IPS DF 4.7 (cell line): Measurements from ENCODE around the gene KIAA1958.

Experiments
- DNase-seq: peaks from one replicate; pipeline ENCODE4 v3.0.0-alpha.2; 2013; ENCODE audit warnings: low spot score; ENCODE audit errors: extremely low read depth

KIAA1958 gene

DNA sequence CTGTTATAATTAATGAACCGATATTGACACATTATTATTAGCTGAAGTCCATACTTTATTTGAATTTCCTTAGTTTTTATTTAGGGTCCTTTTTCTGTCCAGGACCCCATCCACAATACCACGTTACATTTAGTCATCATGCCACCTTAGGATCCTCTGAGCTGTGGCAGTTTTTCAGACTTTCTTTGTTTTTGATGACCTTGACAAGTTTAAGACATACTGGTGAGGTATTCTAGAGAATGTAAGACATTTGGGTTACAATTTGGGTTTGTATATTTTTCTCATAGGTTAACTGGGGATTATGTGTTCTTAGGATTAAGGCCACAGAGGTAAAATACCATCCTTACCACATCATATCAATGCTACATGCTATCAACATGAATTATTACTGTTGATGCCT lies 42.7 kb downstream of the KIAA1958 start:
- no peak for DNase-seq

DNA sequence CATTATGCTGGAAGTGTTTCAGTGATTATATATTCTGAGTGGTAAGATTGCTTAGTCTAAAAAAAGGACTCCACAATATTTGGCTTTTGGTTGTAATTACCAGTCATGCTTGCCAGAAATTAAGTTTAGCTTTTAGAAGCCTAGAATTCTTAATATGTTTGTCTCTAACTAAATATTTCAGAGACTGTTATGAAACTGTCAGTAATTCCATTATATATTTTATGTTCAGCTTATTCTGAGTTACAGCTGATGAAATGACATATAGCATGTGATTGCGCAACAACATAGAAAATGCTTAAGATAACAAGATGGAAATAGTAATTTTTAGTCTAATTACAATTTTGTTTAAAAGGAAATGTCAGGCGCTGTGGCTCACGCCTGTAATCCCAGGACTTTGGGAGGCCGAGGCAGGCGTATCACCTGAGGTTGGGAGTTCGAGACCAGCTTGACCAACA lies 44.2 kb downstream of the KIAA1958 start:
- DNase-seq = no peak

DNA sequence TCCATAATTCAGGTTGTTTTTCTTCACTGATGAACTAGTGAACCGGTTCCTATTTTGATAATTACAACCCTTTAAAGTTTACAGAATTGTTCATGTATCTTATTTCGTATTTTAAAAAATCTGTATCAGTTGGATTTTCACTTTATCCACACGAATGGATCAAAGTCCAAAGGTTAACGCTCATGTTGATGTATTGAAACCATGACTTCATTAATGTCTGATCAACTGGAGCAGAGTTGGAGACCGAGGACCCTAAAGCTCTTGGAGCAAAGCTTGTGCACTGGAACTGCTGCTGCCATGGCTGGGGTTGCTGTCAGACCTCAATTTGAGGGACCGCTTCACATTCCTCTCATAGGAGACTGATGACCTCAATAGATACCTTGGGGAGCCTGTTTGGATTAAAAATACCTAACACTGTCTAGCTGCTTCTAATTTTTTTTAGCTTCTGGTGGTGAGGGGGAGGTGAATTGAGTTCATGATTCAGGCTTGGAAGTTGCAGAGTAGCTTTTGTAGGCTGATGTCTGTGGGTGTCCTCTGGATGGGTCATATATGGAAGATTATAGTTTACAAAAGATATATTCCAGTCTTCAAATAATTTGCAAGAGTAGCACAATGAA lies 45.1 kb downstream of the KIAA1958 start:
- DNase-seq = no peak

DNA sequence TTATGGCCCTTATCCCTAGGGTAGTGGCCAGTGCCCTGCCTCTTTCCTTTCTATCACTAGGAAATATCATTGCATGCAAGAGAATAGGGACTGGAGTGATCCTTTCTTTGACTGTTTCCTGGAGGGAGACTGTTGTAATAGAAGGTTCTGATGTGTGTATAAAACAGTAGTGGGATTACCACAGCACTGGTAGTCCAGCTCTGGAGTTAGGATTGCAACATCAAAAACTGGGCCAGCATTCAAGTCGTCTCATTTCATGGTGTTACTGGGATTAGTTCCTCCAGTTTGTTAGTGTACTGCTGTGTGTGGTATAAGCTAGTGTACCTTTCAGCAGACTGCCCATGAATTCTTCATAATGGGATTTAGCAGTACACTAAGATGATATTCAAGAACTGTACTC lies 45.8 kb downstream of the KIAA1958 start:
- DNase-seq = no peak

DNA sequence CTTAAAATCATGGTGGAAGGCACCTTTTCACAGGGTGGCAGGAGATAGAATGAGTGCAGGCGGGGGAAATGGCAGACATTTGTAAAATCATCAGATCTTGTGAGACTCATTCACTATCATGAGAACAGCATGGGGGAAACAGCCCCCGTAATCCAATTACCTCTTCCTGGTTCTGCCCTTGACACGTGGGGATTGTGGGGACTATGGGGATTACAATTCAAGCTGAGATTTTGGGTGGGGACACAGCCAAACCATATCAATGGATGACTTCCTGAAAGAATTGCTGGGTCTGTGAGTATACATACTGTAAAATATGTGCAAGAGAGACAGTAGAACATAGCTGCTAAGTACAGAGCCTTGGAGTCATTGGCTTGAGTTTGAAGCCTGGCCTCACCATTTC lies 47.0 kb downstream of the KIAA1958 start:
- no peak for DNase-seq

DNA sequence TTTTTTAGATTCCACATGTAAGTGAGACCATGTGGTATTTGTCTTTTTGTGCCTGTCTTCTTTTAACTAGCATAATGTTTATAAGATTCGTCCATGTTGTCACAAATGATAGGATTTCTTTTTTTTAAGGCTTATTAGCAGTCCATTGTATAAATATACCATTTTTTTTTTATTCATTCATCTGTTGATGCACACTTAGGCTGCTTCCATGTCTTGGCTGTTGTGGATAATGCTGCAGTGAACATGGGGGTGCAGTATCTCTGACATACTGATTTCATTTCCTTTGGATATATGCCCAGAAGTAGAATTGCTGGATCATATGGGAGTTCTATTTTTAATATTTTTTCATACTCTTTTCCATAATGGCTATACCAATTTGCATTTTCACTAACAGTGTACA lies 48.7 kb downstream of the KIAA1958 start:
- no peak for DNase-seq

DNA sequence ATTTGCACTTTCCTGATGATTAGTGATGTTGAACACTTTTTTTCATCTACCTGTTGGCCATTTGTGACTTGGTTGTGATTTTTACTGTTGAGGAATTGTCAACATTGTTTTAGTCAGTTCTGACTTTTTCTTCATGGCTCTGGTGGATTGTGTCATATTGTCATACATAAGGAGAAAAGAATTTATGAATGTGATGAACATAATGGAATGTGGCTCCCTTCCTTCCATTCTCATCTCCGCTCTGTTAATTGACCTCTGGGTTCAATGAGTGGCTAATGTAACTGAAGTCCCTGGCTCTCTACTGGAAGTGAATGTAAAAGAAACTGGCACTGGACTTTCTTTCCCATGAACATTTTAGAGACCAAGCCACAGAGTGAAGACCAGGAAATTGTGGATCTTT lies 49.2 kb downstream of the KIAA1958 start:
- DNase-seq = no peak

DNA sequence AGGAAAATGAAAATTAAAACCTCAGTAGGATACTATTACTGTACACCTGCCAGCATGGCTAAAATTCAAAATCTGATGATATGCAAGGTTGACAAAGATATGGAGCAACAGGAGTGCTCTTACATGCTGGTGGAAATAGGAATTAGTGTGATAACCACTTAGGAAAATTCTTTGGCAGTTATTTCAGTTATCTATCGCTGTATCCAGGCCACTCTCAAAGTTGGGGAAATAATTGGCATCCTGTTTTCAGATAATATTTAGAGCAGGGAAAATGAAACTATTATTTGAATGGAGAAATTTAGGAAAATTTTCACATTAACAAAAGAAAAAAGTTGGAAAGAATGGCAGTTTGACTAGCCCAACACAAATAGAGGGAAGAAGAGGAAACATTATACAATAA lies 50.9 kb downstream of the KIAA1958 start:
- no peak for DNase-seq

DNA sequence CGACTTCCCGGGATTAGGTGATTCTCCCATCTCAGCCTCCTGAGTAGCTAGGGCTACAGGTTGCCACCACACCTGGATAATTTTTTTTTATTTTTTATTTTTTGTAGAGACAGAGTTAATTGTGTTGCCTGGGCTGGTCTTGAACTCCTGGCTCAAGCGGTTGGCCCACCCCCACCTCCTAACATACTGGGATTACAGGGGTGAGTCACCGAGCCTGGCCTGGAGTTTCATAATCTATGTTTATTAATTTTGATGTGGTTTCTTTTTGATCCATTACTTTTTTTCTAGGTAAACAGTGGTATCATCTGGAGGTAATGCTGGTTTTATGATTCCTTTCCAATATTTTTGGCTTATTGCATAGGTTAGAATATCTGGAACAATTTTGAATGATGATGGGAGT lies 54.2 kb downstream of the KIAA1958 start:
- DNase-seq = no peak

DNA sequence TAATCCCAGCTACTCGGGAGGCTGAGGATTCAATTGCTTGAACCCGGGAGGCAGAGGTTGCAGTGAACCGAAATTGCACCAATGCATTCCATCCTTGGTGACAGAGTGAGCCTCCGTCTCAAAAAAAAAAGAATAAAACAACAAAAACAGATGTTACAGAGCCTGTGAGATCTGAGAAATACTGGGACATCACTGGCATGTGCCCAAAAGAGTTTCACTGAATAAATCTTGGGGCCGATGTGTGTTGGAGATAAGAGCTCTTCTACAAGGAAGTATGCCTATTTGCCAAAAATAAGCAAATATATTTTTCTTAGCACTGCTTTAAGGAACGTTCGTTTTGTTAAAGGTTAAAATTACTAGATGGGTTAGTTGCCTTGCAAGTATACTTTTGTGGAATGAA lies 55.1 kb downstream of the KIAA1958 start:
- no peak for DNase-seq

DNA sequence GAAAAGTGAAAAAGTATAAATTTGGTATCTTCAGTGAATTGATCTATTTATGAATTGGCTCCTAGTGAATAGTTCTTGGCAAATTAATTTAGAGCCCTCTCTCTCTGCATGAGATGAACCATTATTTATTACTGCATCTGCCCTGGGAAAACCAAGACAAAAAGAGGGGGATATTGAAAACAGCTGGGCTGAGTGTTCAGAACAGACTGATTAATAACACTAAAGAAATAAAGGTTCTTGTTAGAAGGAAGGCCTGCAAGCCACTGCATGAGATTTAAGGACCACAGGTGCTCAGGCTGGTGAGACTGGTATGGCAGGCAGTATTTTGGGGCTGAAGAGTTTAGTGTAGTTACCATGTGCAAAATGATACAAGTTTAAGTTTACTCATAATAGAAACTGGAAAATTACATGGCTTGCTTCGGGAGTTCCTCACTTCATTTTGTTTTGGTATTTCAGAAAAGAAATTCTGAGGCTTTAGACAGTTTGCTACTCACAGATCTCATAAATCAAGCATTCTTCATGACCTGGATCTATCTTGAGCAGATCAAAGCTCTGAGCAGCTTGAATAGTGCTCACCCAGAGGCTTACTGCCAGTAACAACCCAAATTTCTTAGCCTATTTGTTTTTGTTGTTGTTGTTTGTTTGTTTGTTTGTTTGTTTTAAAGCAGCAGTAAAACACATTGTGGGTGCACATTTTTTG lies 56.1 kb downstream of the KIAA1958 start:
- DNase-seq = no peak

DNA sequence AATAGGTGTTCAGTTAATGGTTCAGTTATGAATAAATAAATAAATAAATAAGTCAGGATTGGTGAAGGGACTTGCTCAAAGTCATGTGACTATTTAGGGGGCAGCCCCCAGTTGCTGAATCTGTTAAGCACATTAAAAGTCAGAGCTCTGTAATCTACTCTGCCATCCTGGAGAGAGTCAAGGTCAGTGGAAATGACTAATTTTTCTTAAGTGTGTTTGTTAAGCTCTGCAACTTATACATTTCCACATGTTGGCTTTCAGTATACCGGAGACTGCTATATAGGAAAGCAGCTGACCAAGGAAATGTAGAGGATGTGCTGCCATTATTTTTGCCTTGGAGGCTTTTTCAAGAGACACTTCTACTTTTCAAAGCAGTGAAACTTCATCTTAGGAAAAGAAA lies 57.9 kb downstream of the KIAA1958 start:
- DNase-seq = no peak

DNA sequence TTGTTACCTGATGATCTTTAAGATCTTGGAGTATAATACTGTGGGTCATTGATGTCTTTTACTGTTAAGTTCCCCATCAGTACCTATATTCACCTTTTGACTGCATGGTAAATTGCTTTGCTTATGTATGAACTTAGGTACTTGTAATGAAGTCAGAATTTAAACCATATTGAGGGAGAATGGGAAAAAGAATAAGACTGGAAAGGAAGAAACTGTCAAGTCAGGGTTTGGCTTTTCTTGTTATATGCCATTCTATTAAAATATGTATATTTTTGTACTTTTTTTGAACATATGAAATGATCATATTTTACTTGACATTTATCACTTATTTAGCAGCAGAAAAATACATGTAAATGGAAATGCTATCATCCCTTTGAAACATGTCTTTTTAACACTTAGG lies 58.6 kb downstream of the KIAA1958 start:
- no peak for DNase-seq

DNA sequence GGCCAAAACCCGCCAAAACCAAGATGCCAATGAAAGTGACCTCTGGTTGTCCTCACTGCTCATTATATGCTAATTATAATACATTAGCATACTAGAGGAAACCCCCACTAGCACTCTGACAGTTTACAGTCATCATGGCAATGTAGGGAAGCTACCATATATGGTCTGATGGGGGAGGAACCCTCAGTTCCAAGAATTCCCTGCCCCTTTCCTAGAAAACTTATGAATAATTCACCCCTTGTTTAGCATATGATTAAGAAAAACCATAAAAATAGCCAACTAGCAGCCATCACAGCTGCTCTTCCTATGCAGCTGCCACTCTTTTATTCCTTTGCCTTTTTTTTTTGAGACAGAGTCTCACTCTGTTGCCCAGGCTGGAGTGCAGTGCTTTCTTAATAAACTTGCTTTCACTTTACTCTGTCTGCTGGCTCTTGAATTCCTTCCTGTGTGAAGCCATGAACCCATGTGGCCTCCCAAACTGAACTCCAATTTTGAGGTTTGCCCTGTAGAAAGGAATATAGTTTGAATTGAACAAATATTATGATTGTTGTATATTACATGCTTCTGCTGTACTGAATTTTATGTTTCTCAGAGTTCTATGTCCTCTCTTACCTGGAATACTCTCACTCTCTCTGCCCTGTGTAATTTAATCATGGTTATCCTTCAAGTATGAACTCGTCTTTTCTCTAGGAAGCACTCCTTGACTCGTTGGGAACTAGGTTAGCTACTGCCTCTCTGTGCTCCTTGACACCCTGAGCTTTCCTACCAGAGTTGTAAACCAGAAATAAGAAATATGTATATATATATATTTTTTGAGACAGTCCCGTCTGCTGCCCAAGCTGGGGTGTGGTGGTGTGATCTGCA lies 59.8 kb downstream of the KIAA1958 start:
- no peak for DNase-seq

DNA sequence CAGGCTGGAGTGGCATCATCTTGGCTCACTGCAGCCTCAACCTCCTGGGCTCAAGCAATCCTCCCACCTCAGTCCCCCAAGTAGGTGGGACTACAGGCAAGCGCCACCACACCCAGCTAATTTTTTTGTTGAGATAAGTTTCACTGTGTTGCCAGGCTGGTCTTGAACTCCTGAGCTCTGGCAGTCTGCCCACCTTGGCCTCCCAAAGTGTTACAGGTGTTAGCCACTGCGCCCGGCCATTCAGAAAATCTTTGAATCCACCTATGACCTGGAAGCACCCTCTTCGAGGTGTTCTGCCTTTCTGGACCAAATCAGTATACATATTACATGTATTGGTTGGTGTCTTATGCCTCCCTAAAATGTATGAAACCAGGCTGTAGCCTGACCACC lies 61.4 kb downstream of the KIAA1958 start:
- DNase-seq = no peak

DNA sequence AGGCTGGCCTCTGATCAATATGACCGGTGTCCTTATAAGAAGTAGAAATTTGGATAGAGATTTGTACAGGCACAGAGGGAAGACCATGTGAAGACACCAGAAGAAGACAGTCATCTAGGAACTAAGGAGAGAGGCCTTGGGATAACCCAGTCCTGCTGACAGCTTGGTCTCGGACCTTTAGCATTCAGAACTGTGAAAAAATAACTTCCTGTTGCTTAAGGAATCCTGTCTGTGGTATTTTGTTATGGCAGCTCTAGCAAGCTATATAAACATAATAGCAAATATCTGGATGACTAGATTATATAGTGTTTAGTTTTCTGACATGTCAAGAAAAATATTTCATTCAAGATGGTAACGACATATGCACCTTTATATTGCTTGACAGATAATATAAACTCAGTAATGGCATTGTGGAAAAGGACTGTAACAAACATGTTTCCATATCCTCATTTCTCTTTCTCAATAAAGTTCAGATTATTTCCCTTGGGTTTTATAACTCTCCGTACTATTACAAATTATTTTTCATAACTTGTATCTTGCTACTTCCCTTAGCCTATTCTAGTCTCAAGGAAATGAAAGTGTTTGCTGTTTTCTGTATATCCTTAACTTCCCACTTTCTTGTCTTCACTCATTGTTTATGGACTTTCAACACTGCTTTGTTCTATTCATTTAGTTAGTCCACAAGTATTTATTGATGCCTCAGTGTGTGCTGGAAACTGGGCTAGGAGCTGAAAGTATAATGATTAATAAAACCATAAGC lies 62.4 kb downstream of the KIAA1958 start:
- no peak for DNase-seq

DNA sequence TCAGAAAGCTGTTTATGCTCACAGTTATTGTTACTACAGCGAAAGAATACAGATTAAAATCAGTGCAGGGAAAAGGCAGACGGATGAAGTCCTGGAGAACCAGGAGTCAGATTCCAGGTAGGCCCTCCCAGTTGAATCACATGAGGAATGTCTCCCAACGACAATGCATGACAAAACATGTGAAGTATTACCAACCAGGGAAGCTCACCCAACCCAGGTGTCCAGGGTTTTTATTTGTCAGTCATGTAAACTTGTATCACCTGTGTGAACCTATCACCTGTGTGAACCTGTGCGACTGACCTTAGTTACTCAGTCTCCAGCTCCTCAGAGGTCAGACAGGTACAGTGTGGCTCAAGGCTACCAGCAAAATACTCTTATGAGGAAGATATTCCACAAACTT lies 63.9 kb downstream of the KIAA1958 start:
- no peak for DNase-seq

DNA sequence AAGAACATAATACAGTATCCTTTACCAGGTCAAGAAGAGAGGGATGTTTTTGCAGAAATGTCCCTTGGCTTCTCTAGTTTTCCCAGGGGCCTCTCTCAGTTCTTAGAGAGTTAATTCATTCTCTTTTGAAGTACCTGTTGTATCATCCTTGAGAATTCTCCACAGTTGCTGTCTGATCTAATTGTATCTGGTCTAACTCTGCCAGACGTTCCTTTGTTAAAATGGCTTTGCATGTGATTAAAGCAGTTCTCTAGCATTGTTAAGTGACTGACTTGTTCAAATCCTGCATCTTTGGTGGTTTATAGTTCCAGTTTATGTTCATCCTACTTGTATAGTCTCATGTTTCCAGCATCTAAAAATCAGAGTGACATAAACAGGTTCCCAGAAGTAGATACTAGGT lies 65.0 kb downstream of the KIAA1958 start:
- no peak for DNase-seq

DNA sequence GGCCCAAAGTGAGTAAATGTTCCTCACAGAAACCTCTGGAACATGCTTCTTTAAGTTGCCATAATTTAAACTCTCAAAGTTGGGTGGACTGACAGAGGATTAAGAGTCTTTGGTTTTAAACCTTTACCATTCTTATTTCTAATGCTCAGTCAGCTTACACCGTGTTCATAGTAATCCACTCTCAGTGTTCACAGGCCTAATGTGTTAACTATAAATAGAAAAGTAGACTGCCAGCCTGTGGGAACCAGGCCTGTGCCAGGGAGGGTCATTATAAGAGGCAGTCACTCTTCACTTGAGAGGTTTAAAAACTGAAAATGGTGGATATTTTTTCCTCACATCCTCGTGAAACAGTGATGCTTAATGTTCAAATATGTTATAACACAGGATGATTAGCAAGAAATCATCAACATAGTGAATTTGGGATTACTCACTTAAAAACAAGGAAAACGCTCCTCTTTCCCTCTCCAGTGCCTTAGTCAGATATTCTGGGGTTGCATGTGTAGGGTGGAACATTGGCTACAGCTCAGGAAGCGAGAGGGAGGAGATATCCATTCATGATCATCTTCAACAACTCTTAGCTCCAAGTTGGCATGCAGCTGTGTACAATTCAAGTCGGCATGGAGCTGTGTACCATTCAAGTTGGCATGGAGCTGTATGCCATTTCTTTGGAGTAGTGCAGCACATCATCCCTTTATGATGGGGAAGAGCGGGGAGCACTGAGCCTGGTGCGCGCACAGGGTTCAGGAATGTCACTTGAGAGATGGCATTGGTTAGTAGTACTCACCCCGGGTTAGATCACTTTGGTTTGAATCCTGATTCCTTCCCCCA lies 65.8 kb downstream of the KIAA1958 start:
- DNase-seq = no peak

DNA sequence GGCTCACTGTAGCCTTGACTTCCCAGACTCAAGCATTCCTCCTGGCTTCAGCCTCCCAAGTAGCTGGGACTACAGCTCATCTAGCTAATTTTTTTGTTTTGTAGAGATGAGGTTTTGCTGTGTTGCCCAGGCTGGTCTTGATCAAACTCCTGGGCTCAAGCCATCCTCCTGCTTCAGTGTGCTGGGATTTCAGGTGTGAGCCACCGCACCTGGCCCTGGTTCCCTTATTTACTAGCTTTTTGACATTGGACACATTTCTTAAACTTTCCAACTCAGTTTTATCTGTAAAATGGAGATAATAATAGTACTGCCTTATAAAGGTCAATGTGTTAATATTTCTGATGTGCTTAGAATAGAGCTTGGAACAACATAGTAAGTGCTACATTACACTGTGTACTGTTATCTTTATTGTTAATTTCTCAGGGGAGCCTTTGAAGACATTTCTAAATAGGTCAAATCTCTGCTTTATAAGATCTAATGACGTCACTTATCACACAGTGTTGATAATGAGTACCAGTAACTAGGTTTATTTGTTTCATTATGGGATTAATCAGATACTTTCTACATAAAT lies 66.7 kb downstream of the KIAA1958 start:
- no peak for DNase-seq

DNA sequence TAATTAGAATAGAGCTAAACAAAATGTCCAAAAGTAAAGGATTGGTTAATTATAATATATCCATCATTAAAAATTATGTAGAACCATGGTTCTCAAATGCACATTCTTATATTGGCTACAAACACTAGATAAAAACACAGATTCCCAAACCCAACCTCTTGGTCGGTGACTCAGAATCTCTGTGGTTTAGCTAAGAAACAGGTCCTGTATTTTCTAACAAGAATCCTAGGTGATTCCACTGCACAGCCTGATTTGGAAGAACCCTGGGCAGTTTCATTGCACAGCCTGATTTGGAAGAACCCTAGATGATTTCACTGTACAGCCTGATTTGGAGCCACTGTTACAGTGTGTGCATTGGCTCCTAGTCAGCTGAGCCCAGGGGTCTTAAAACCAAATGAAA lies 67.9 kb downstream of the KIAA1958 start:
- no peak for DNase-seq
